GM18498 (cell line): Measurements from ENCODE around the gene SNCAIP.
A peak's percentile ranks its signal among the peaks of the same experiment; 100 is the strongest.
"Not testable (repeated sequence)": the region's sequence is repeated elsewhere in the genome, so short reads cannot be mapped to it uniquely, and the experiment has no call there.

Source experiments
- ATAC-seq: cut with Tn5 transposase; IDR thresholded peaks from one replicate; pipeline ENCODE4 v1.9.1; 2021; ENCODE audit warnings: mild to moderate bottlenecking, moderate library complexity; ENCODE audit not compliant: unreplicated experiment

The SNCAIP gene

GRCh38 chr5:122458278-122458872 is 146.3 kb downstream of the SNCAIP start:
- ATAC-seq: peak; percentile 79

GRCh38 chr5:122462486-122462885 is 150.4 kb downstream of the SNCAIP start:
- no peak for ATAC-seq

- ATAC-seq: no peak
These were observed 151.2 kb downstream of the SNCAIP start for GRCh38 chr5:122463221-122463620.

- no peak for ATAC-seq
These were observed 152.2 kb downstream of the SNCAIP start for GRCh38 chr5:122464191-122464590.

- ATAC-seq: no peak
These were observed 153.1 kb downstream of the SNCAIP start for GRCh38 chr5:122465031-122465577.

GRCh38 chr5:122465994-122466393 is 154.0 kb downstream of the SNCAIP start:
- no peak for ATAC-seq

GRCh38 chr5:122468351-122469116 is 156.5 kb downstream of the SNCAIP start:
- no peak for ATAC-seq

GRCh38 chr5:122469384-122469919 is 157.4 kb downstream of the SNCAIP start:
- ATAC-seq: no peak

GRCh38 chr5:122470365-122470764 is 158.3 kb downstream of the SNCAIP start:
- no peak for ATAC-seq

- ATAC-seq: no peak
These were observed 159.2 kb downstream of the SNCAIP start for GRCh38 chr5:122471031-122471751.

GRCh38 chr5:122471752-122472061 is 159.7 kb downstream of the SNCAIP start:
- no peak for ATAC-seq

GRCh38 chr5:122473138-122473843 is 161.3 kb downstream of the SNCAIP start:
- no peak for ATAC-seq

- no peak for ATAC-seq
These were observed 161.9 kb downstream of the SNCAIP start for GRCh38 chr5:122473941-122474340.

GRCh38 chr5:122478741-122479442 is 166.9 kb downstream of the SNCAIP start:
- ATAC-seq: no peak

- ATAC-seq: no peak
These were observed 168.1 kb downstream of the SNCAIP start for GRCh38 chr5:122480146-122480545.

GRCh38 chr5:122484103-122484502 is 172.1 kb downstream of the SNCAIP start:
- no peak for ATAC-seq

GRCh38 chr5:122485226-122485625 is 173.2 kb downstream of the SNCAIP start:
- no peak for ATAC-seq

GRCh38 chr5:122486616-122487015 is 174.6 kb downstream of the SNCAIP start:
- not testable (repeated sequence) for ATAC-seq

- ATAC-seq: no peak
These were observed 178.7 kb downstream of the SNCAIP start for GRCh38 chr5:122490718-122491117.

GRCh38 chr5:122492675-122493074 is 180.6 kb downstream of the SNCAIP start:
- ATAC-seq: no peak
